ENCODE measurements around the gene SMG5.
"Not testable (repeated sequence)": the region's sequence is repeated elsewhere in the genome, so short reads cannot be mapped to it uniquely, and the experiment has no call there.

Gene SMG5

GRCh38 chr1:156282479-156283222, at the start of gene SMG5:
TSS of gene SMG5 (minus strand) at chr1:156282825. CDS start at chr1:156282680, 145 bp downstream.
- peak; percentile 89 for DNase-seq (ENCODE audit: low spot score)

- not testable (repeated sequence) for DNase-seq (ENCODE audit: low spot score)
These were observed 40.6 kb upstream of the SMG5 start for GRCh38 chr1:156323179-156323578.

GRCh38 chr1:156320560-156320959, 37.9 kb upstream of the SMG5 start:
- no peak for DNase-seq (ENCODE audit: low spot score)

GRCh38 chr1:156319664-156320063, 37.0 kb upstream of the SMG5 start:
- peak; percentile 45 for DNase-seq (ENCODE audit: low spot score)

GRCh38 chr1:156316909-156317308, 34.3 kb upstream of the SMG5 start:
- no peak for DNase-seq (ENCODE audit: low spot score)

GRCh38 chr1:156310962-156311361, 28.3 kb upstream of the SMG5 start:
- no peak for DNase-seq (ENCODE audit: low spot score)

- DNase-seq (ENCODE audit: low spot score), result no peak
These were observed 25.5 kb upstream of the SMG5 start for GRCh38 chr1:156308078-156308477.

GRCh38 chr1:156305215-156305614, 22.6 kb upstream of the SMG5 start:
- no peak for DNase-seq (ENCODE audit: low spot score)

GRCh38 chr1:156303241-156303640, 20.6 kb upstream of the SMG5 start:
- no peak for DNase-seq (ENCODE audit: low spot score)

- no peak for DNase-seq (ENCODE audit: low spot score)
These were observed 16.3 kb upstream of the SMG5 start, which contains the start of gene VHLL for GRCh38 chr1:156298852-156299357. TSS of gene VHLL (minus strand) at chr1:156299307. CDS start at chr1:156299189, 118 bp downstream.

- peak; percentile 62 for DNase-seq (ENCODE audit: low spot score)
These were observed 12.8 kb upstream of the SMG5 start, which contains the start of gene GLMP for GRCh38 chr1:156295391-156295947. TSS of gene GLMP (minus strand) at chr1:156295679. CDS start at chr1:156295645, 34 bp downstream.

- no peak for DNase-seq (ENCODE audit: low spot score)
These were observed 11.3 kb upstream of the SMG5 start for GRCh38 chr1:156293895-156294294.

GRCh38 chr1:156293098-156293434, 10.4 kb upstream of the SMG5 start:
- no peak for DNase-seq (ENCODE audit: low spot score)

- DNase-seq (ENCODE audit: low spot score), result peak; percentile 68
These were observed 8.8 kb upstream of the SMG5 start for GRCh38 chr1:156291226-156292061.

- no peak for DNase-seq (ENCODE audit: low spot score)
These were observed 7.2 kb upstream of the SMG5 start for GRCh38 chr1:156289857-156290256.

- no peak for DNase-seq (ENCODE audit: low spot score)
These were observed 3.4 kb upstream of the SMG5 start for GRCh38 chr1:156286061-156286460.

- no peak for DNase-seq (ENCODE audit: low spot score)
These were observed 2.8 kb upstream of the SMG5 start for GRCh38 chr1:156285437-156285836.

GRCh38 chr1:156284757-156285156, 2.1 kb upstream of the SMG5 start:
- no peak for DNase-seq (ENCODE audit: low spot score)

- DNase-seq (ENCODE audit: low spot score), result no peak
These were observed 1.5 kb upstream of the SMG5 start, which contains the start of gene TMEM79 for GRCh38 chr1:156284112-156284511. TSS of gene TMEM79 (plus strand) at chr1:156284325. CDS start at chr1:156285227, 902 bp downstream.

GRCh38 chr1:156283521-156283920, 896 bp upstream of the SMG5 start:
- DNase-seq (ENCODE audit: low spot score), result no peak

- DNase-seq (ENCODE audit: low spot score), result peak; percentile 47
These were observed 739 bp downstream of the SMG5 start for GRCh38 chr1:156281693-156282478.

GRCh38 chr1:156281281-156281680, 1.3 kb downstream of the SMG5 start:
- peak; percentile 23 for DNase-seq (ENCODE audit: low spot score)

Data from germinal center (tissue), 1 donor.